Measurements from ENCODE around the gene PRKCQ. TPM values are rescaled to one million over a fixed set of nuclear protein-coding genes. Genes with fewer than 3 reads are reported as not detected.

The PRKCQ gene
- total and polyA plus RNA-seq, 2 of the 8 experiments (the other 6 are each of a cell fraction or from before 2014, with no cell fraction given), result 9.1 to 22.6 TPM

GRCh38 chr10:6590100-6590499 lies 10.0 kb upstream of the PRKCQ start:
- Histone ChIP-seq H3K18ac (ENCODE audit: extremely low read depth, low read length) (no peak overlapping the region), H3K27me3 (replicated peaks in 1 of 4; ENCODE audit: control insufficient read depth in 3 of 4, extremely low read depth in 1 of 4, insufficient read depth in 3 of 4, low read length in 3 of 4) (no peaks in the 10 kb centered on the region), H3K4me1 (replicated peaks in 1 of 4; ENCODE audit: control insufficient read depth in 3 of 4, insufficient read depth in 4 of 4, low read length in 3 of 4) (no peaks in the 10 kb centered on the region), H4K5ac (ENCODE audit: insufficient read length, low read depth, low read length) (no peak overlapping the region), H3K36me3 (ENCODE audit: control insufficient read depth in 2 of 4, insufficient read depth in 4 of 4, low read length in 3 of 4) (peaks cover 0 to 12% (median 4%) of the 10 kb centered on the region in 4 experiments; a peak in 5 of 8 replicates), H2AK5ac (ENCODE audit: low read depth, low read length) (no peak overlapping the region), H3K79me1 (ENCODE audit: low read depth, low read length) (no peaks in the 10 kb centered on the region), H2BK120ac (replicated peaks; ENCODE audit: low read depth, low read length) (no peak overlapping the region), H3K9ac (replicated peaks in 1 of 4; ENCODE audit: extremely low read depth in 1 of 4, low read depth in 3 of 4, low read length in 3 of 4) (no peak overlapping the region), H3K4ac (replicated peaks; ENCODE audit: insufficient read length, low read depth, low read length) (no peak overlapping the region), H4K8ac (ENCODE audit: extremely low read depth, insufficient read depth, low read length) (no peak overlapping the region), H2AFZ (ENCODE audit: low read length) (no peak overlapping the region), H3K14ac (ENCODE audit: insufficient read length) (no peak overlapping the region), H4K20me1 (replicated peaks in 1 of 2; ENCODE audit: control insufficient read depth in 1 of 2, insufficient read depth in 2 of 2, low read length in 2 of 2) (no peaks in the 10 kb centered on the region), H2BK12ac (ENCODE audit: low read depth, low read length) (no peak overlapping the region), H2BK15ac (ENCODE audit: low read length) (no peak overlapping the region), H3K79me2 (ENCODE audit: control insufficient read depth in 1 of 2, insufficient read depth in 2 of 2, low read length in 2 of 2) (no peaks in the 10 kb centered on the region), H3K9me3 (ENCODE audit: insufficient read depth in 2 of 2, low read depth in 1 of 2, low read length in 1 of 2) (no peaks in the 10 kb centered on the region), H3K56ac (replicated peaks; ENCODE audit: insufficient read length, low read depth, low read length) (no peak overlapping the region), H3K23ac (ENCODE audit: insufficient read length) (no peak overlapping the region), H4K91ac (replicated peaks; ENCODE audit: insufficient read length, low read length) (no peak overlapping the region), H3K23me2 (ENCODE audit: low read depth, low read length) (no peaks in the 10 kb centered on the region; the same call in 1 of the 2 replicates), H2BK20ac (ENCODE audit: low read length) (no peak overlapping the region), H3K4me2 (ENCODE audit: insufficient read depth in 1 of 2, low read depth in 2 of 2, low read length in 2 of 2) (no peak overlapping the region), H2BK5ac (ENCODE audit: low read depth, low read length) (no peak overlapping the region), H3K4me3 (ENCODE audit: extremely low read depth in 1 of 4, insufficient read depth in 2 of 4, low read depth in 3 of 4, low read length in 4 of 4) (no peak overlapping the region), H3K27ac (ENCODE audit: low read depth, low read length) (no peak overlapping the region)
- TF ChIP-seq KDM4A (IDR thresholded peaks at IDR 0.05; ENCODE audit: low read depth, low read length, severe bottlenecking) (no peak), RXRA (IDR thresholded peaks at IDR 0.05; ENCODE audit: insufficient read depth, low read depth, low read length) (no peak)
- POLR2A ChIA-PET (ENCODE audit: partially characterized antibody), result no interaction called here
- CTCF ChIA-PET (ENCODE audit: partially characterized antibody), result interaction anchor here (0.6 to 1.1 kb wide), 3 partner anchors 9 to 144 kb away, joined by 3 read pairs; no protein-coding TSS in a partner anchor
- DNase-seq (ENCODE audit: low read depth in 1 of 2, low spot score in 2 of 2), result no peak
- no peak for FAIRE-seq
- 98% methylated on average over 4 of the region's 4 CpGs; no CpG with 5 or more reads in 1 of the 2 experiments for WGBS, 2 experiments (ENCODE audit: extremely low coverage in 1 of 2, insufficient coverage in 1 of 2, insufficient read length in 1 of 2, insufficient replicate concordance in 2 of 2, low coverage in 1 of 2, low lambda C conversion rate in 2 of 2, missing lambda C conversion rate in 1 of 2)
